Measurements from ENCODE around the gene EXD3. TPM values are rescaled to one million over a fixed set of nuclear protein-coding genes. Genes with fewer than 3 reads are reported as not detected.

Gene EXD3
- total and polyA plus RNA-seq, 2 experiments from 2014 or later, result 32.3 to 72.1 TPM

- Histone ChIP-seq H3K36me3 (no peaks in the 10 kb centered on the region), H3K4me3 (no peak overlapping the region), H3K9me3 (ENCODE audit: low read depth) (no peaks in the 10 kb centered on the region), H3K27ac (no peak overlapping the region), H3K4me1 (ENCODE audit: low read depth) (no peaks in the 10 kb centered on the region), H3K27me3 (no peaks in the 10 kb centered on the region)
- TF ChIP-seq CTCF (IDR thresholded peaks at IDR 0.05; ENCODE audit: low read depth, low read length), result no peak
- DNase-seq (ENCODE audit: low read depth in 1 of 2, low spot score in 1 of 2), result no peak
Measured at GRCh38 chr9:137325799-137326198, 97.2 kb downstream of the EXD3 start.

GRCh38 chr9:137325124-137325523 lies 97.8 kb downstream of the EXD3 start:
- DNase-seq (ENCODE audit: low read depth in 1 of 2, low spot score in 1 of 2), result no peak
- no peaks in the 10 kb centered on the region for H3K27me3 ChIP-seq
- no peak for TF ChIP-seq CTCF (IDR thresholded peaks at IDR 0.05; ENCODE audit: low read depth, low read length)
- no peak overlapping the region for H3K4me3 ChIP-seq
- no peaks in the 10 kb centered on the region for H3K9me3 ChIP-seq (ENCODE audit: low read depth)
- H3K36me3 ChIP-seq, result no peaks in the 10 kb centered on the region
- H3K4me1 ChIP-seq (ENCODE audit: low read depth), result no peaks in the 10 kb centered on the region
- no peak overlapping the region for H3K27ac ChIP-seq

- no peak overlapping the region for H3K4me3 ChIP-seq
- DNase-seq (ENCODE audit: low read depth in 1 of 2, low spot score in 1 of 2), result no peak
- no peaks in the 10 kb centered on the region for H3K27me3 ChIP-seq
- no peak for TF ChIP-seq CTCF (IDR thresholded peaks at IDR 0.05; ENCODE audit: low read depth, low read length)
- H3K9me3 ChIP-seq (ENCODE audit: low read depth), result no peaks in the 10 kb centered on the region
- peaks cover 2% of the 10 kb centered on the region for H3K4me1 ChIP-seq (ENCODE audit: low read depth)
- no peaks in the 10 kb centered on the region for H3K36me3 ChIP-seq
- H3K27ac ChIP-seq, result no peak overlapping the region
Measured at GRCh38 chr9:137323531-137324331, 99.2 kb downstream of the EXD3 start.

GRCh38 chr9:137321726-137322361 lies 101.1 kb downstream of the EXD3 start:
- H3K36me3 ChIP-seq, result no peaks in the 10 kb centered on the region
- H3K9me3 ChIP-seq (ENCODE audit: low read depth), result no peaks in the 10 kb centered on the region
- H3K4me3 ChIP-seq, result no peak overlapping the region
- no peak for DNase-seq (ENCODE audit: low read depth in 1 of 2, low spot score in 1 of 2)
- TF ChIP-seq CTCF (IDR thresholded peaks at IDR 0.05; ENCODE audit: low read depth, low read length), result no peak
- peaks cover 11% of the 10 kb centered on the region for H3K4me1 ChIP-seq (ENCODE audit: low read depth)
- no peak overlapping the region for H3K27ac ChIP-seq
- no peaks in the 10 kb centered on the region for H3K27me3 ChIP-seq

GRCh38 chr9:137320555-137321384 lies 102.2 kb downstream of the EXD3 start:
- Histone ChIP-seq H3K27ac (no peak overlapping the region), H3K36me3 (no peaks in the 10 kb centered on the region), H3K4me1 (ENCODE audit: low read depth) (peaks cover 15% of the 10 kb centered on the region), H3K4me3 (no peak overlapping the region), H3K27me3 (no peaks in the 10 kb centered on the region), H3K9me3 (ENCODE audit: low read depth) (no peaks in the 10 kb centered on the region)
- no peak for DNase-seq (ENCODE audit: low read depth in 1 of 2, low spot score in 1 of 2)
- TF ChIP-seq CTCF (IDR thresholded peaks at IDR 0.05; ENCODE audit: low read depth, low read length), result no peak

All from cardiac muscle cell (in vitro differentiated cells and primary cell).